NCI-H146 treated with DMSO at 0.1 percent for 48 hours (cell line): ENCODE data around the gene ERC2.
"Not testable (repeated sequence)": the region's sequence is repeated elsewhere in the genome, so short reads cannot be mapped to it uniquely, and the experiment has no call there.

Experiments used
- DNase-seq: peaks from one replicate; lab custom pipeline; 2025; ENCODE audit not compliant: unreplicated experiment; lab: John Stamatoyannopoulos, UW

Gene ERC2

DNA sequence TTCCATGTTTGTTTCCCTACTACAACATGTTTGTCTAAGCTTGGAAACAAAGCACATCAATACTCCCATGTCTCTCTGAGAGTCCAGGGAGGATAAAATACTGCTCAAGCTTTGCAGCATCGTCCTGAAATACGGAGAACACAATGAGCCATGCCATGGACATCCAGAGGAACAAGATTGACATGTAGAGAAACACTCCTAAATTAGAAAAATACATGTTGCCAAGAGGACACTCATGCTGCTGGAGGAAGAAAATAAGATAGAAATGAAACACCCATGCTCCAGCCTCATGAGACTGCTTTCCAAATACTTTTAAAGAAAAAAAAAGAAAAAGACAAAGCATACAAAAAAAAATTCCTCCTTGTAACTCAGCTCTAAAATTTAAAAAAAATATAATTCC, 387.0 kb downstream of the ERC2 start:
- no peak for DNase-seq

DNA sequence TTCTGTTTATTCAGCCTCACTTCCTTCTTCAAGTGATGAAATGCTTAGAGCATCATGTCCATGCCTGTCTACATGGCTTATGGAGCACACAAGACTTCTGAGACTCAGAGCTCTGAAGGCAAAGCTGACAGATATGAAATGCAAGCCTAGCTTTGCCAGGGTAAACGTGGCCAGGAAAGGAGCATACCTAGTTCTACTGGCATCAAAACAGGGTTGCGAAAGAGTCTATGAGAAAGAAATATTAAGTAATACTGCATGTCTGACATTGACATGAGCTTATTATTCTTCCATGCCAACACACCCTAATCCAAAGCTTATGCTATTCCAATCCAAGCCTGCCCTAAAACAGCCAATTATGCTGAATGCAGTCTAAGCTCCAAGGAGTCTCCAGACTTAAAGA, 391.5 kb downstream of the ERC2 start:
- no peak for DNase-seq

DNA sequence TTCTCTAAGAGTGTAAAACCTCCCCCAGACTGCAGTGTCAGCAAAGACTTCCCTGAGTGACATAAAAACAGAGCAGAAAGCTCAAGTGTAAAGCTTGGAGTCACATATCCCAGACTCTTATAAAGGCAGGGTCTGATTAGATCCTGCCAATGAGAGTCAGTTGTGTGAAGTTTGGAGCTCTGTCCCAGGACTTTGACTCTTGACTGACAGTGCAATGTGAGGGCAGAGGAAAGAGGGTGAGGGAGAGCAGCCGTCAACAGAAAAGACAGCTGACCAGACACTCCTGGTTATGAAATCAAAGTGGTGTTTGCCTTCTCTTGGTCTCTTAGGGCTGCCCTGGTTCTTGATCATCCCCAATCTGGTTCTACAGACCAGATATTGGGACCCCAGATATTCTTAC, 393.2 kb downstream of the ERC2 start:
- no peak for DNase-seq

DNA sequence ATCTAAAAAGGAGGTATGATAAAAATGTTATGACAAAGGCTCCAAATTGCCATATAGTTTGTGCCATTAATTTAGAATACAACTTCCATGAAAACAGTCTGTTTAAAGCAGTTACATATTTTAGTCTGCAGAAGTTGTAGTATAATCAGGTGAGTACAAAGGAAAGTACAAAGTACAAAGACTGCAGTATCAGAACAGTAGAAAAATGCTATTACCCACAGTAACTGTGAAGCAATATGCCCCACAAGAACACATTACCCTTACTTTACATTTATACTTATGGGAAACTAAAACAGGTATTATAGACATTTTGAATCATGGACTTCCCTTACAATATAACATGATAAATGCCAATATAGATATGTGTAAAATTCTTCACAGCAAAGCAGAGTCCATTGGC, 398.5 kb downstream of the ERC2 start:
- DNase-seq: no peak

DNA sequence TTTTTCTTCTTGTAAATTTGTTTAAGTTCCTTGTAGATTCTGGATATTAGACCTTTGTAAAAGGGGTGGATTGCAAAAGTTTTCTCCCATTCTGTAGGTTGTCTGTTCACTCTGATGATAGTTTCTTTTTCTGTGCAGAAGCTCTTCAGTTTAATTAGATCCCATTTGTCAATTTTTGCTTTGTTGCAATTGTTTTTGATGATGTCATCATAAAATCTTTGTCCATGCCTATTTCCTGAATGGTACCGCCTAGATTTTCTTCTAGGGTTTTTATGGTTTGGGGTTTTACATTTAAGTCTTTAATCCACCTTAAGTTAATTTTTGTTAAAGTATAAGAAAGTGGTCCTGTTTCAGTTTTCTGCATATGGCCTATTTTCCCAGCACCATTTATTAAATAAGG, 401.9 kb downstream of the ERC2 start:
- DNase-seq: not testable (repeated sequence)

DNA sequence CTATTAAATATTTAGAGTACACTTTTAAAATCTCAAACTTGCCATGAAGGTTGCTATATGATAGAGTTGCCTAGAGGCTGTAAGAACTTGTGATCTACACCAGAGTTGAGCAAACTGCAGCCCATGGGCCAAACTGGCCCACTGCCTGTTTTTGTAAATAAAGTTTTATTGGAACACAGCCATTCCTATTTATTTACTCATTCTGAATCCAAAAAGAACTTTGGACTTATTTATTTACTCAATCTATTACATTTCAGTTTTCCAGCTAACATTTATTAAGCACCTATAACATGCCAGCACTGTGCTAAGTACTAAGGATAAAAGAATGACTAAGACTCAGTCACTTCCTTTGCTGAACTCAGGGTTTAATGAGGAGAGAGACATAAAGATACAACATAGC, 403.6 kb downstream of the ERC2 start:
- no peak for DNase-seq

DNA sequence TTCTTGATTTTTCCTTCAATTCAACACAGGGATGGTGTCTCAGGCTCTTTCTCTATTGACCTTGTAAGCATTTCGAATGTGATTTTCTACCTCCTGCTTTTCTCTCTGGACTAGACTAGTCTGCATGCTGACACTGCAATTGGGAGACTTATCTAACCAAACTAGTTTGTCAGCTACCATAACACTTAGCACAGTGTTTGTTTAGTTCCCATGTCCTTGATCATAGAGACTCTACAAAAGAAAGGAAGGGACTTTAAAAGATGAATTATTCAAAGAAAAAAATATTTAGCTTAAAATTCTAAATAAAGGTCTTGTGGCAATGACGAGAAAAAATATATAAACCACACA, 407.0 kb downstream of the ERC2 start:
- no peak for DNase-seq

- DNase-seq: no peak
These were observed 407.6 kb downstream of the ERC2 start for GRCh38 chr3:56060521-56061278.

DNA sequence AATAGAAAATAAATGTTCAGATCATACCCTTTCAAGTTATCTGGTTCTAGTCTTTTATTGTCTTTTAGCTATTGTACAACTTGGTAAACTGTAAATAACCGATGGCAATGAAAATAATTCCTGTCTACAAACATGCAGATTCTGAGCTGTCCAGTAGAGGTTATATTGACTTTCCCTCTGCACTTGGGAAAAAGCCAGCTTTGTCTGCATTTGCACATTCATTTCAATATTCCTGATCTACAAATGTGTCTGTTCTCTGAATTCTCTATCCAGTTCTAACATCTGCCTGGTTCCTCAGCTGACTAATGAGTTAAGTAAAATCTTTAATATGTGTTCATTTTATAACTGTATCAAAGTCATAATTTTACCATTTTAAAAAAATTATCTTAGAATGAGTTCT, 408.5 kb downstream of the ERC2 start:
- no peak for DNase-seq

DNA sequence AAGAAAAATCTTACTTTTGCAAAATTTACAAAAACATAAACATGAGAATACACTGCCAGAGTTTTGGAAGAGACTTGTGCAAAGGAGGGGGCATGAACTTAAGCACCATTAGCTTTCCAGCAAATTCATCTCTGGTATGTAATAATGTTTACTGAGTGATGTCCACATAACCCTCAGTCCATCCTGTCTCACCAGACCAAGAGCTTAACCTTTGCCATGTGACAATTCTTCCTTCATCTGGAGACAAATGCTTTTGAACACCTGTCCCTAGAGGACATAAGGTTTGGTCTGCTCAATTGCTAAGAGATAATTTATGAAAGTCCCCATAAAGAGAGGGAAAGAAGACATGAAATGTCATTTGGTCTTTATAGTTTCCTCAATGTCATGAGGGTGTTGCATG, 412.3 kb downstream of the ERC2 start:
- DNase-seq: no peak

DNA sequence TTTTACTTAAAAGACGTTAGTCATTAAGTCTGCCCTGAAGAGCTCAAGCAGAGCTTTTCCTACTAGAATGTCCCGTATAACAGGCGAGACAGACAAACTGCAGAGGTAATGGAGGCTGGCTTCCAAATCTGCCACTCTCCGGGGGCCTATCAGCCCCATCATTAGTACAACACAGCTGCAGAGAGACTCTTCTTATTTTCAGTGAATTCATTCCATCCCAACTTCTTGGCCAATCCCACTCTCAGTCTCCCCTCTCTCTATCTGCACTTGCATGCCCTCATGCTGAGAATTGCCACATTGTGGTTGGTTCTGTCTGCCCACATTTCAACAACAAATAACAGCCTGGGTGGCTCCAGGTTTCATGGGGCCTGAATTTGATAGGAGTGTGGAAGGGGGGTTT, 412.7 kb downstream of the ERC2 start:
- no peak for DNase-seq

DNA sequence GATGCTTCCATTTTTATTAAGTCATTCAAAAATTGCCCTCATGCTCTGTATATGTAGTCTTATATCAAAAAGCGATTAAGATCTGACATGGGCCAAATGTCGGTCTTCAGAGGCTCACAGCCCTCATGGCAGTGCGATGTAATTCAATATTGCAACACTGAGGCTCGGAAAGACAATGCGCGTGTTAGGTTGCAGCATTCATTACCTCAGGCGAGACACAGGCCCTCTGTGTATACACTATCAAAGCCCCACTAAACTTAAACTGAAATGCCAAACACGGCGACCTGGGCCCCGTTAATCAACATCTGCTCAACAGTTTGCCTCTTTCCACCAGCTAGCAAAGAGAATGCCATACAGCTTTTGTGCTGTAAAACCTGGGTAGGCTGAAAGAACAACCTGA, 413.4 kb downstream of the ERC2 start:
- no peak for DNase-seq

- DNase-seq: no peak
These were observed 414.5 kb downstream of the ERC2 start for GRCh38 chr3:56053727-56054126.

- DNase-seq: no peak
These were observed 416.1 kb downstream of the ERC2 start for GRCh38 chr3:56052188-56052587.

- no peak for DNase-seq
These were observed 417.2 kb downstream of the ERC2 start for GRCh38 chr3:56051052-56051451.

GRCh38 chr3:56048946-56049345, 419.3 kb downstream of the ERC2 start:
- DNase-seq: no peak

- DNase-seq: no peak
These were observed 419.9 kb downstream of the ERC2 start for GRCh38 chr3:56048331-56048730.

DNA sequence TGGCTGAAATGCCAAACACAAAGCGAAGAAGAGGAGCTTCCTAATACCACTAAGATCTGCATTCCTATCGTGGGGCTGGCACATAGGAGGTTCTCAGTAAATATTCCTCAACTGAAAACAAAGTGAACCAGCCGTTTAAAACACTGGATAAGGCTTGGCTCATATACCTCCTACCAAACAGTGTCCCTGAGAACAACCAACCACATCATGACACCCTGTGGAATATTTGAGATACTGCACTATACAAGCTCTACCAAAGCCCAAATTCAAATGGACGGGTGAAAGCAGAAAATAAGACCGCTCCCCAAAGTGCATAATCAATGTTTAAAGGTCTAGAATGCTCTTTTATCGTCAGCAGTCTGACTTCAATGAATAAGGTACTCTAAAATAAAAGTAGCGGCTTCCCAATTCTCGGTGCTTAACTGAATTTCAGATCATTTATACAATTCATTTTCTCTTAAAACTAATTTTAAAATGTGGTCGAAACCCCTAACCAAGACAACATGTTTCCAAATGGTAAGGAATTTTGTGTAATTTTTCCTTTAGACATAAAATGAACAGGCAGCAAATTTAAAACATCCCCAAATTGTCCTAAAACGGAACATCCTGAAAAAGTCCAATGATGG, 425.8 kb downstream of the ERC2 start:
- DNase-seq: peak; percentile 30

DNA sequence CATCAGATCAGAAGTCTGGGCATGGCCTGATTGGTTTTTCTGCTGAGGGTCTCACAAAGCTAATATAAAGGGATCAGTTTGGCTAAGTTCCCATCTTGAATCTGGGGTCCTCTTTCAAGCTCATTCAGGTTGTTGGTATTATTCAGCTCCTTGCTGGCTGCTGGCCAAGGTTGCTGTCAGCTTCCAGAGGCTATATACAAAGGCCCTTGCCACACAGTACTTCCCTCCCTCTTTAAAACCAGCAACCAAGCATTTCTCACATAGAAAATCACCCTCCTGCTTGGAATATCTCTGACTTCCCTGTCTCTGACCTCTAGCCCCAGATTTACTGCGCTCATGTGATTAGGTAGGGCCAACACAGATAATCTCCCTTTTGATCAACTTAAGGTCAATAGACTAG, 442.9 kb downstream of the ERC2 start:
- DNase-seq: no peak

DNA sequence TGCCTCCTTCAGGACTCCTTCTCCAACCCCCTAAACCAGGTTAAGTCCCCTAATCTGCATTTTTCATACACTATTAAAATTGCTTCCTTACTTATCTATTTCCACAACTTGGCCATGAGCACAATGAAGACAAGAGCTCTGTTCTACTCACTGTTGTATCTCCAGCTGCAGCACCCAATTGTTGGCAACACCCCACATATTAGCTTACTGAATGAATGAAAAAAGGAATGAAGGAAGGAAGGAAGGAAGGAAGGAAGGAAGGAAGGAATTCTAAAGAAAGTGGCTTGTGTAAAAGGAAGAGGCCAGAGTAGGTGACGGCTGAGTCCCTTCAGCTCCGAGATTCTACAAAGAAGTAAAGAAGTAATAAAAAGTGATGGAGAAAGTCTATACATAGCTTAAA, 444.7 kb downstream of the ERC2 start:
- DNase-seq: no peak

DNA sequence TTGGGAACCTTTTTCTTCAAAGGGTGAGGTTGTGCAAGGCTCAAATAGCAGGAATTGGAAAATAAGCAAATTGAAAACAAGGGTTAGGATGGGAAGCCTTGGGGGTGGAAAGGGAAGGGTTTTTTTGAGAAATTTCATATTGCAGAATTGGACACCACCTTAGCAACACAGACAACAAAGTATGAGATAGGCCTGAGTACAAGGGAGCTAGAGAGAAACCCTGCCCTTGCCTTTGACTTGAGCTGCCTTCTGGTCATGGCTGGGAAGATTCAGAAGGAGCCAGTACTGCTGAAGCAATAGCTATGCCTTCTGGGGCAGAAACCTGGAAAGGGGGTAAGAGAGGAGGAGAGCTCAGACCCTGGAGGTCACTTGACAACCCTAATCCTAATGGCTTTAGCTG, 445.6 kb downstream of the ERC2 start:
- DNase-seq: no peak

DNA sequence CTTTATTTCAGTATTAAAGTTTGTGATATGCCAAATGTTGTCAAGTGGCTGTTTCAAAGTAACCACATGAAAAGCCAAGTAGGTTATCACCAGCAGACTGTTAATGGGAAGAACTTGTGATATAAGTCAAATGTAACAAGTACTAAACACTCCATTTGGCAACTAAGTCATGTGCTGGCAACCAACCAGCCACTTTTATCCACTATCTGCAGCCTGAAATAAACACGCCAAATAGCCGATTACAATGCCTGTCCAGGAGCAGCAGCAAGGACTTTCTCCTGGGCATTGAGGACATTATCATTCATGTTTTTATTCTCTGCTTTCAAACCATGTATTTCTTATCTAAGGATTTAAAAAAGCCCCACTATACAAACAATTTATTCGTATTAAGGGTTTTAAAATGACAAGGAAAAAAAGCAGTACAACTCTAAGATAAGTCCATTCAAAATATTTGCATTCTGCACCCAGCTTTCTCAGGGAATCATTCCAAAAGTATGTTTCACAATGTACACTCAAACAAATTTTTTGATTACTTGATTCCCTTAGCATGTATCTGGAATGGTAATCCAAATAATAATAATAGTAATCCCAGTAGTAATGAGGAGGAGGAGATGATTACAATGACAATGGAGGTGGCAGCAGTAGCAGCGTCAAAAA, 448.6 kb downstream of the ERC2 start:
- no peak for DNase-seq

- not testable (repeated sequence) for DNase-seq
These were observed 452.9 kb downstream of the ERC2 start for GRCh38 chr3:56015374-56015773.
